Caco-2 (cell line): ENCODE measurements around the gene BLOC1S4. TPM values are rescaled to one million over a fixed set of nuclear protein-coding genes. Genes with fewer than 3 reads are reported as not detected.
A peak's percentile ranks its signal among the peaks of the same experiment; 100 is the strongest.

Experiments
- BruUV-seq: library from RNA; stranded (reverse); fragments of 400-500 nt; replicated peaks from 2 replicates; lab custom pipeline; 2021; lab: Mats Ljungman, UMichigan
- CTCF ChIA-PET: fragments of 300-600 bp; sonication (Branson Sonifier 250); formaldehyde crosslinking; loops from one replicate; lab custom pipeline; 2022; ENCODE audit warnings: antibody characterized with exemption; lab: Charles Lee
- POLR2A ChIA-PET: fragments of 300-600 bp; sonication (Branson Sonifier 250); formaldehyde crosslinking; loops from one replicate; lab custom pipeline; 2022; ENCODE audit warnings: antibody characterized with exemption; lab: Charles Lee
- DNase-seq, 2 experiments: peaks; one replicate each; pipeline versions ENCODE4 v3.0.0 to v3.0.0-alpha.2; 2020 to 2022
- H3K27me3 ChIP-seq: replicated peaks from 2 replicates; pipeline ENCODE4 v1.6.0; 2011; ENCODE audit warnings: low read length; ENCODE audit not compliant: control insufficient read depth, insufficient read depth
- H3K36me3 ChIP-seq: 2 replicates; pipeline ENCODE4 v1.5.1; 2011; ENCODE audit warnings: low read length; ENCODE audit not compliant: control insufficient read depth, insufficient read depth
- H3K4me1 ChIP-seq: fragments of 250-450 bp; sonication (Bioruptor Pico); 2 replicates; pipeline ENCODE4 v1.5.1; 2020; ENCODE audit warnings: mild to moderate bottlenecking
- H3K4me3 ChIP-seq: 2 replicates; pipeline ENCODE4 v1.5.1; 2011; ENCODE audit warnings: low read depth, mild to moderate bottlenecking, control low read depth, low read length
- H3K9me3 ChIP-seq: fragments of 250-450 bp; sonication (Bioruptor Pico); 2 replicates; pipeline ENCODE4 v1.5.1; 2020; ENCODE audit warnings: mild to moderate bottlenecking, moderate library complexity
- H3K27ac Mint-ChIP-seq: one replicate; pipeline ENCODE4 v1.8.0; 2022; ENCODE audit warnings: mixed read lengths; ENCODE audit not compliant: unreplicated experiment
- H3K27me3 Mint-ChIP-seq: one replicate; pipeline ENCODE4 v1.8.0; 2022; ENCODE audit warnings: mixed read lengths; ENCODE audit not compliant: insufficient read depth, unreplicated experiment
- H3K36me3 Mint-ChIP-seq: one replicate; pipeline ENCODE4 v1.8.0; 2022; ENCODE audit warnings: mild to moderate bottlenecking, mixed read lengths; ENCODE audit not compliant: insufficient read depth, unreplicated experiment
- H3K4me1 Mint-ChIP-seq: one replicate; pipeline ENCODE4 v1.8.0; 2022; ENCODE audit warnings: low read depth, mixed read lengths; ENCODE audit not compliant: unreplicated experiment
- H3K4me3 Mint-ChIP-seq: one replicate; pipeline ENCODE4 v1.8.0; 2022; ENCODE audit warnings: mild to moderate bottlenecking, moderate library complexity, mixed read lengths; ENCODE audit not compliant: unreplicated experiment
- H3K9me3 Mint-ChIP-seq: one replicate; pipeline ENCODE4 v1.8.0; 2022; ENCODE audit warnings: mixed read lengths; ENCODE audit not compliant: unreplicated experiment
- CTCF ChIP-seq, 2 experiments: fragments of 200-600 bp in 1 of 2; IDR thresholded peaks; 1 replicate in 1 of 2; 2 replicates in 1 of 2; pipeline versions ENCODE4 v1.5.1 to v1.8.0; 2011 to 2022; ENCODE audit warnings: antibody characterized with exemption in 1 of 2, control low read depth in 1 of 2, inconsistent platforms in 1 of 2, low read depth in 1 of 2, low read length in 1 of 2, mild to moderate bottlenecking in 1 of 2, moderate library complexity in 1 of 2; ENCODE audit not compliant: insufficient read depth in 1 of 2, severe bottlenecking in 1 of 2, unreplicated experiment in 1 of 2
- intact Hi-C: fragments of 100-400 bp; cut with micrococcal nuclease; formaldehyde crosslinking; loops from one replicate; pipeline ENCODE4 v1.10.0; 2022; ENCODE audit not compliant: unreplicated experiment
- total RNA-seq: library from RNA; stranded (reverse); gene quantifications from 2 replicates; pipeline ENCODE4 v1.2.3, GENCODE V29; 2022

BLOC1S4 gene
- total RNA-seq, 1 experiment from 2014 or later: 17.2 TPM

- no peak overlapping the region for H3K4me3 Mint-ChIP-seq
- H3K27ac Mint-ChIP-seq: no peak overlapping the region
- H3K9me3 ChIP-seq: no peaks in the 10 kb centered on the region
- CTCF ChIA-PET: no interaction called here
- no peaks in the 10 kb centered on the region for H3K36me3 Mint-ChIP-seq
- H3K4me3 ChIP-seq: no peak overlapping the region
- no peaks in the 10 kb centered on the region for H3K9me3 Mint-ChIP-seq
- H3K36me3 ChIP-seq: no peaks in the 10 kb centered on the region
- TF ChIP-seq CTCF (IDR thresholded peaks at IDR 0.05; ENCODE audit: insufficient read depth in 1 of 2, low read depth in 1 of 2, low read length in 1 of 2, severe bottlenecking in 1 of 2, unreplicated experiment in 1 of 2): no peak
- no peaks in the 10 kb centered on the region for H3K27me3 Mint-ChIP-seq
- intact Hi-C loops: no loop called here
- no peak for DNase-seq
- H3K27me3 ChIP-seq: no peaks in the 10 kb centered on the region
- H3K4me1 ChIP-seq: peaks cover 26% of the 10 kb centered on the region
- POLR2A ChIA-PET: no interaction called here
- BruUV-seq: no TSS peak
- peaks cover 14% of the 10 kb centered on the region for H3K4me1 Mint-ChIP-seq
Measured at GRCh38 chr4:6748286-6748685, 32.3 kb downstream of the BLOC1S4 start.

- no peaks in the 10 kb centered on the region for H3K27me3 ChIP-seq
- H3K9me3 ChIP-seq: no peaks in the 10 kb centered on the region
- H3K36me3 ChIP-seq: no peaks in the 10 kb centered on the region
- peaks cover 32% of the 10 kb centered on the region for H3K4me1 ChIP-seq
- H3K27me3 Mint-ChIP-seq: no peaks in the 10 kb centered on the region
- peak overlapping the region; percentile 19 for H3K27ac Mint-ChIP-seq
- intact Hi-C loops: no loop called here
- H3K4me3 ChIP-seq: no peak overlapping the region
- BruUV-seq: no TSS peak
- POLR2A ChIA-PET: no interaction called here
- no peaks in the 10 kb centered on the region for H3K36me3 Mint-ChIP-seq
- H3K4me3 Mint-ChIP-seq: no peak overlapping the region
- H3K9me3 Mint-ChIP-seq: no peaks in the 10 kb centered on the region
- peak; percentile 40 to 72 for DNase-seq
- H3K4me1 Mint-ChIP-seq: peaks cover 14% of the 10 kb centered on the region
- CTCF ChIA-PET: no interaction called here
- no peak for TF ChIP-seq CTCF (IDR thresholded peaks at IDR 0.05; ENCODE audit: insufficient read depth in 1 of 2, low read depth in 1 of 2, low read length in 1 of 2, severe bottlenecking in 1 of 2, unreplicated experiment in 1 of 2)
Measured at GRCh38 chr4:6749340-6750171, 33.6 kb downstream of the BLOC1S4 start.

GRCh38 chr4:6750286-6751221 is 34.6 kb downstream of the BLOC1S4 start:
- Histone ChIP-seq H3K4me3 (no peak overlapping the region), H3K9me3 (no peaks in the 10 kb centered on the region), H3K27me3 (no peaks in the 10 kb centered on the region), H3K4me1 (peaks cover 41% of the 10 kb centered on the region), H3K36me3 (no peaks in the 10 kb centered on the region)
- H3K4me3 Mint-ChIP-seq: no peak overlapping the region
- peaks cover 14% of the 10 kb centered on the region for H3K4me1 Mint-ChIP-seq
- POLR2A ChIA-PET: no interaction called here
- CTCF ChIA-PET: no interaction called here
- peak overlapping the region; percentile 19 for H3K27ac Mint-ChIP-seq
- H3K36me3 Mint-ChIP-seq: no peaks in the 10 kb centered on the region
- peak; percentile 20 to 47 for DNase-seq
- H3K9me3 Mint-ChIP-seq: no peaks in the 10 kb centered on the region
- intact Hi-C loops: no loop called here
- H3K27me3 Mint-ChIP-seq: no peaks in the 10 kb centered on the region
- TF ChIP-seq CTCF (IDR thresholded peaks at IDR 0.05; ENCODE audit: insufficient read depth in 1 of 2, low read depth in 1 of 2, low read length in 1 of 2, severe bottlenecking in 1 of 2, unreplicated experiment in 1 of 2): no peak
- no TSS peak for BruUV-seq
